Lower lobe of right lung (tissue), 2 donors: ENCODE results near the gene POMT2. TPM values are rescaled to one million over a fixed set of nuclear protein-coding genes. Genes with fewer than 3 reads are reported as not detected.

Source experiments
- ATAC-seq, 2 donors: fragments of 200-7000 bp; cut with Tn5 transposase; one replicate each; pipeline ENCODE4 v1.9.1; 2020 to 2022; ENCODE audit warnings: mild to moderate bottlenecking in 2 of 2, moderate library complexity in 2 of 2
- DNase-seq: peaks from one replicate; pipeline ENCODE4 v3.0.0-alpha.2; 2020
- H3K27ac ChIP-seq: fragments of 200-600 bp; one replicate; pipeline ENCODE4 v1.8.0; 2022
- H3K27me3 ChIP-seq: fragments of 200-600 bp; one replicate; pipeline ENCODE4 v1.8.0; 2022; ENCODE audit warnings: low read depth
- H3K36me3 ChIP-seq: fragments of 200-600 bp; one replicate; pipeline ENCODE4 v1.8.0; 2022; ENCODE audit warnings: mild to moderate bottlenecking
- H3K4me1 ChIP-seq: fragments of 200-600 bp; one replicate; pipeline ENCODE4 v1.8.0; 2022
- H3K4me3 ChIP-seq: fragments of 200-600 bp; one replicate; pipeline ENCODE4 v1.8.0; 2022; ENCODE audit warnings: mild to moderate bottlenecking
- H3K9me3 ChIP-seq: fragments of 200-600 bp; one replicate; pipeline ENCODE4 v1.8.0; 2022
- CTCF ChIP-seq: fragments of 200-600 bp; IDR thresholded peaks from one replicate; pipeline ENCODE4 v1.8.0; 2022; ENCODE audit warnings: antibody characterized with exemption, mild to moderate bottlenecking
- intact Hi-C: fragments of 100-400 bp; cut with DNase I; formaldehyde crosslinking; loops from one replicate; pipeline ENCODE4 v1.11.0; 2022
- total RNA-seq: library from RNA; stranded (reverse); fragmentation: NEBNext Ultra II Directional; extraction: Animal tissue kit (Norgen Biotek cat#: 25700); gene quantifications from one replicate; pipeline ENCODE4 v1.2.1, GENCODE V29; 2021
- donor health status: DM: no; HTN: yes; CAD: no; lungs with severe emphysema.

Gene POMT2
- total RNA-seq, 1 donor from 2014 or later = 23.5 TPM

GRCh38 chr14:77273796-77274195, 46.9 kb downstream of the POMT2 start:
- TF ChIP-seq CTCF = no peak
- DNase-seq (no peak), ATAC-seq (no peak)
- Histone ChIP-seq H3K4me1 (no peaks in the 10 kb centered on the region), H3K27ac (no peak overlapping the region), H3K36me3 (peaks cover 25% of the 10 kb centered on the region), H3K27me3 (peaks cover 34% of the 10 kb centered on the region), H3K4me3 (no peak overlapping the region), H3K9me3 (no peaks in the 10 kb centered on the region)
- intact Hi-C loops = no loop called here

DNA sequence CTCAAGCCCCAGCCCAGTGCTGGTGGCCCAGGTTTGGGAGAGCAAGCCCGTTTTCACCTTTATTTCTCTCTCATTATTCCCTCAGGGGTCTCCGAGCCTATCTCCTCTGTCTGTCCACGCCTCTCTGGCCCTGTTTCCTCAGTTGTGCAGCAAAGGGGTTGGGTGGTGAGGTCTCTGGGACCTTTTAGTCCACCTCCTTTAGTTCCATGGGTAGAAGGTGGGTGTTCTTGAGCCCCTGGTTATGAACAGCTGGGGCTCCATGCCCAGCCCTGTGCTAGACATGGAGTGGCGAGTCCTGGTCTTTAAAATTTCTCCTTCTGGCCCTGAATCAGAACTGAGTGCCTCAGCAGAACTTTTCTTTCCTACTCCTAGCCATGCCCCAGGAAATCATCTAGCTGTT, 48.4 kb downstream of the POMT2 start:
- TF ChIP-seq CTCF = no peak
- no peak for ATAC-seq
- no peak for DNase-seq
- no peak overlapping the region for H3K4me3 ChIP-seq
- intact Hi-C loops = no loop called here
- peaks cover 11% of the 10 kb centered on the region for H3K36me3 ChIP-seq
- H3K4me1 ChIP-seq = no peaks in the 10 kb centered on the region
- peaks cover 43% of the 10 kb centered on the region for H3K27me3 ChIP-seq
- peaks cover 2% of the 10 kb centered on the region for H3K9me3 ChIP-seq
- no peak overlapping the region for H3K27ac ChIP-seq

- no peak for TF ChIP-seq CTCF
- Histone ChIP-seq H3K36me3 (peaks cover 2% of the 10 kb centered on the region), H3K27me3 (peaks cover 43% of the 10 kb centered on the region), H3K4me3 (no peak within 1 kb of the TSS), H3K4me1 (no peaks in the 10 kb centered on the region), H3K27ac (no peak within 1 kb of the TSS), H3K9me3 (peaks cover 6% of the 10 kb centered on the region)
- ATAC-seq = no peak
- no peak for DNase-seq
- intact Hi-C loops = no loop called here
These were observed 49.5 kb downstream of the POMT2 start, which contains the start of gene NGB for GRCh38 chr14:77271113-77271710. Gene NGB, minus strand, starts transcription at chr14:77271206. Its CDS starts 269 bp downstream, at chr14:77270937.

GRCh38 chr14:77270361-77271112, 50.1 kb downstream of the POMT2 start:
- no peak for DNase-seq

GRCh38 chr14:77268989-77269600, 51.6 kb downstream of the POMT2 start:
- intact Hi-C loops = no loop called here
- Histone ChIP-seq H3K4me3 (no peak overlapping the region), H3K4me1 (no peaks in the 10 kb centered on the region), H3K27ac (no peak overlapping the region), H3K27me3 (peaks cover 43% of the 10 kb centered on the region), H3K36me3 (no peaks in the 10 kb centered on the region), H3K9me3 (peaks cover 6% of the 10 kb centered on the region)
- no peak for TF ChIP-seq CTCF
- ATAC-seq (no peak), DNase-seq (no peak)

More at GRCh38 chr14:77270361-77271112, 50.1 kb downstream of the POMT2 start:
- intact Hi-C loops = no loop called here
- Histone ChIP-seq H3K27ac (no peak overlapping the region), H3K27me3 (peaks cover 43% of the 10 kb centered on the region), H3K9me3 (peaks cover 6% of the 10 kb centered on the region), H3K36me3 (no peaks in the 10 kb centered on the region), H3K4me3 (no peak overlapping the region), H3K4me1 (no peaks in the 10 kb centered on the region)
- no peak for TF ChIP-seq CTCF
- peak in 1 of 2 donors; percentile 9 for ATAC-seq
